H1 (cell line): Measurements from ENCODE around the gene ATP6V1C2. TPM values are rescaled to one million over a fixed set of nuclear protein-coding genes. Genes with fewer than 3 reads are reported as not detected.

Experiments used
- polyA plus RNA-seq, 7 experiments: library from polyadenylated mRNA; depleted of rRNA in 3 of 7; stranded (reverse) in 5 of 7; unstranded in 2 of 7; fragments of >200 nt in 5 of 7; fragments of 200-250 nt in 2 of 7; gene quantifications; 1 replicate in 5 of 7; 2 replicates in 1 of 7; 4 replicates in 1 of 7; pipeline versions ENCODE4 v1.2.1 to v1.2.3, GENCODE V29; 2011 to 2013; ENCODE audit warnings: missing spikeins in 2 of 7, mixed read lengths in 2 of 7
- total RNA-seq: library from RNA; stranded (reverse); fragmentation: NEBNext Ultra II Directional; extraction: Animal tissue kit (Norgen Biotek cat#: 25700); gene quantifications from 2 replicates; pipeline ENCODE4 v1.2.1, GENCODE V29; 2021
- TF ChIP-seq, protein P1 (sequence below): fragments of 300-600 bp; sonication (generic); IDR thresholded peaks from 2 replicates; pipeline ENCODE4 v1.7.1; 2012; ENCODE audit warnings: low read length, moderate library complexity, mild to moderate bottlenecking, inconsistent platforms; ENCODE audit not compliant: insufficient replicate concordance

The ATP6V1C2 gene
- total and polyA plus RNA-seq, 2 of the 8 experiments (the other 6 are each of a cell fraction or from before 2014, with no cell fraction given): 0.29 to 0.74 TPM

DNA sequence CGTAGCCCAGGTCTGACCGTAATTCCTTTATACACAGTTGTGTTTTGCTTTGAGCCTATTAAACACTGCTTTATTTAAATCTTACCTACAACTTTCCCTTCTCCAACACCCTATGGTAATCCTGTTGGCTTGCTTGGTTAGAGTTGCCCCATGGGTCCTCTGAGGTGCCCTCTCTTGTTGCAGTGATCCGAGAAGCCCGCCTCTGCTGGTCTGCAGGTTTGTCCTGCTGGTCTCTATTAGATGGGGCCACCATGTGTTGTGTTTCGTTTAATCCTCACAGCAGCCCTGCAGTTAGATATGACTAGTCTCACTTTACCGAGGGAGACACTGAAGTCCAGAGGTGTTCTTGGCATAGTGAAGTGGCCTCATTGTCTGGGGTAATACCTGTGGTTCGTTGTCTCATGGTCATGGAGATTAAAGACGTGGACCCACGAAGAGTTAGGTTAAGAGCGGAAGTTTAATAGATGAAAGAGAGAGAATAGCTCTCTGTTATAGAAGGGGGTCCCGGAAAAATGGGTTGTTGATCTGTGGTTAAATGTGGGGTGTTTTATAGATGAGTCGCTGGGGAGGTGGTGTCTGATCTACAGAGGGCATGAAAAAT lies 98.4 kb downstream of the ATP6V1C2 start (continued):
- TF ChIP-seq, protein P1, sequence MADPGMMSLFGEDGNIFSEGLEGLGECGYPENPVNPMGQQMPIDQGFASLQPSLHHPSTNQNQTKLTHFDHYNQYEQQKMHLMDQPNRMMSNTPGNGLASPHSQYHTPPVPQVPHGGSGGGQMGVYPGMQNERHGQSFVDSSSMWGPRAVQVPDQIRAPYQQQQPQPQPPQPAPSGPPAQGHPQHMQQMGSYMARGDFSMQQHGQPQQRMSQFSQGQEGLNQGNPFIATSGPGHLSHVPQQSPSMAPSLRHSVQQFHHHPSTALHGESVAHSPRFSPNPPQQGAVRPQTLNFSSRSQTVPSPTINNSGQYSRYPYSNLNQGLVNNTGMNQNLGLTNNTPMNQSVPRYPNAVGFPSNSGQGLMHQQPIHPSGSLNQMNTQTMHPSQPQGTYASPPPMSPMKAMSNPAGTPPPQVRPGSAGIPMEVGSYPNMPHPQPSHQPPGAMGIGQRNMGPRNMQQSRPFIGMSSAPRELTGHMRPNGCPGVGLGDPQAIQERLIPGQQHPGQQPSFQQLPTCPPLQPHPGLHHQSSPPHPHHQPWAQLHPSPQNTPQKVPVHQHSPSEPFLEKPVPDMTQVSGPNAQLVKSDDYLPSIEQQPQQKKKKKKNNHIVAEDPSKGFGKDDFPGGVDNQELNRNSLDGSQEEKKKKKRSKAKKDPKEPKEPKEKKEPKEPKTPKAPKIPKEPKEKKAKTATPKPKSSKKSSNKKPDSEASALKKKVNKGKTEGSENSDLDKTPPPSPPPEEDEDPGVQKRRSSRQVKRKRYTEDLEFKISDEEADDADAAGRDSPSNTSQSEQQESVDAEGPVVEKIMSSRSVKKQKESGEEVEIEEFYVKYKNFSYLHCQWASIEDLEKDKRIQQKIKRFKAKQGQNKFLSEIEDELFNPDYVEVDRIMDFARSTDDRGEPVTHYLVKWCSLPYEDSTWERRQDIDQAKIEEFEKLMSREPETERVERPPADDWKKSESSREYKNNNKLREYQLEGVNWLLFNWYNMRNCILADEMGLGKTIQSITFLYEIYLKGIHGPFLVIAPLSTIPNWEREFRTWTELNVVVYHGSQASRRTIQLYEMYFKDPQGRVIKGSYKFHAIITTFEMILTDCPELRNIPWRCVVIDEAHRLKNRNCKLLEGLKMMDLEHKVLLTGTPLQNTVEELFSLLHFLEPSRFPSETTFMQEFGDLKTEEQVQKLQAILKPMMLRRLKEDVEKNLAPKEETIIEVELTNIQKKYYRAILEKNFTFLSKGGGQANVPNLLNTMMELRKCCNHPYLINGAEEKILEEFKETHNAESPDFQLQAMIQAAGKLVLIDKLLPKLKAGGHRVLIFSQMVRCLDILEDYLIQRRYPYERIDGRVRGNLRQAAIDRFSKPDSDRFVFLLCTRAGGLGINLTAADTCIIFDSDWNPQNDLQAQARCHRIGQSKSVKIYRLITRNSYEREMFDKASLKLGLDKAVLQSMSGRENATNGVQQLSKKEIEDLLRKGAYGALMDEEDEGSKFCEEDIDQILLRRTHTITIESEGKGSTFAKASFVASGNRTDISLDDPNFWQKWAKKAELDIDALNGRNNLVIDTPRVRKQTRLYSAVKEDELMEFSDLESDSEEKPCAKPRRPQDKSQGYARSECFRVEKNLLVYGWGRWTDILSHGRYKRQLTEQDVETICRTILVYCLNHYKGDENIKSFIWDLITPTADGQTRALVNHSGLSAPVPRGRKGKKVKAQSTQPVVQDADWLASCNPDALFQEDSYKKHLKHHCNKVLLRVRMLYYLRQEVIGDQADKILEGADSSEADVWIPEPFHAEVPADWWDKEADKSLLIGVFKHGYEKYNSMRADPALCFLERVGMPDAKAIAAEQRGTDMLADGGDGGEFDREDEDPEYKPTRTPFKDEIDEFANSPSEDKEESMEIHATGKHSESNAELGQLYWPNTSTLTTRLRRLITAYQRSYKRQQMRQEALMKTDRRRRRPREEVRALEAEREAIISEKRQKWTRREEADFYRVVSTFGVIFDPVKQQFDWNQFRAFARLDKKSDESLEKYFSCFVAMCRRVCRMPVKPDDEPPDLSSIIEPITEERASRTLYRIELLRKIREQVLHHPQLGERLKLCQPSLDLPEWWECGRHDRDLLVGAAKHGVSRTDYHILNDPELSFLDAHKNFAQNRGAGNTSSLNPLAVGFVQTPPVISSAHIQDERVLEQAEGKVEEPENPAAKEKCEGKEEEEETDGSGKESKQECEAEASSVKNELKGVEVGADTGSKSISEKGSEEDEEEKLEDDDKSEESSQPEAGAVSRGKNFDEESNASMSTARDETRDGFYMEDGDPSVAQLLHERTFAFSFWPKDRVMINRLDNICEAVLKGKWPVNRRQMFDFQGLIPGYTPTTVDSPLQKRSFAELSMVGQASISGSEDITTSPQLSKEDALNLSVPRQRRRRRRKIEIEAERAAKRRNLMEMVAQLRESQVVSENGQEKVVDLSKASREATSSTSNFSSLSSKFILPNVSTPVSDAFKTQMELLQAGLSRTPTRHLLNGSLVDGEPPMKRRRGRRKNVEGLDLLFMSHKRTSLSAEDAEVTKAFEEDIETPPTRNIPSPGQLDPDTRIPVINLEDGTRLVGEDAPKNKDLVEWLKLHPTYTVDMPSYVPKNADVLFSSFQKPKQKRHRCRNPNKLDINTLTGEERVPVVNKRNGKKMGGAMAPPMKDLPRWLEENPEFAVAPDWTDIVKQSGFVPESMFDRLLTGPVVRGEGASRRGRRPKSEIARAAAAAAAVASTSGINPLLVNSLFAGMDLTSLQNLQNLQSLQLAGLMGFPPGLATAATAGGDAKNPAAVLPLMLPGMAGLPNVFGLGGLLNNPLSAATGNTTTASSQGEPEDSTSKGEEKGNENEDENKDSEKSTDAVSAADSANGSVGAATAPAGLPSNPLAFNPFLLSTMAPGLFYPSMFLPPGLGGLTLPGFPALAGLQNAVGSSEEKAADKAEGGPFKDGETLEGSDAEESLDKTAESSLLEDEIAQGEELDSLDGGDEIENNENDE: no peak
